Epidermal melanocyte (primary cell): ENCODE results near the gene ZNF565.
"Not testable (repeated sequence)": the region's sequence is repeated elsewhere in the genome, so short reads cannot be mapped to it uniquely, and the experiment has no call there.

Source experiments
- DNase-seq: peaks from one replicate; pipeline ENCODE4 v3.0.0; 2011; ENCODE audit warnings: low spot score; ENCODE audit not compliant: insufficient read length

Gene ZNF565

GRCh38 chr19:36151144-36152018 lies 63.1 kb downstream of the ZNF565 start:
- no peak for DNase-seq

- no peak for DNase-seq
Observed at GRCh38 chr19:36150586-36150985, 63.9 kb downstream of the ZNF565 start.

- no peak for DNase-seq
Observed at GRCh38 chr19:36149673-36150406, 64.6 kb downstream of the ZNF565 start.

- DNase-seq: no peak
Observed at GRCh38 chr19:36144624-36145023, 69.8 kb downstream of the ZNF565 start.

GRCh38 chr19:36142496-36142895 lies 72.0 kb downstream of the ZNF565 start:
- no peak for DNase-seq

- DNase-seq: no peak
Observed at GRCh38 chr19:36142046-36142445, 72.4 kb downstream of the ZNF565 start.

GRCh38 chr19:36141039-36141927 lies 73.2 kb downstream of the ZNF565 start:
- DNase-seq: peak; percentile 97

- DNase-seq: peak; percentile 45
Observed at GRCh38 chr19:36140304-36141038, 74.0 kb downstream of the ZNF565 start.

- DNase-seq: peak; percentile 96
Observed at GRCh38 chr19:36139473-36140303, 74.8 kb downstream of the ZNF565 start, which contains the start of gene CAPNS1. Gene CAPNS1 (plus strand): TSS chr19:36140066. CDS start chr19:36141012, 946 bp downstream.

- DNase-seq: no peak
Observed at GRCh38 chr19:36139120-36139472, 75.4 kb downstream of the ZNF565 start.

- no peak for DNase-seq
Observed at GRCh38 chr19:36136964-36137686, 77.3 kb downstream of the ZNF565 start.

- not testable (repeated sequence) for DNase-seq
Observed at GRCh38 chr19:36134867-36135266, 79.6 kb downstream of the ZNF565 start.
